Measurements from ENCODE around the gene COL4A1. TPM values are rescaled to one million over a fixed set of nuclear protein-coding genes. Genes with fewer than 3 reads are reported as not detected.
"Not testable (repeated sequence)": the region's sequence is repeated elsewhere in the genome, so short reads cannot be mapped to it uniquely, and the experiment has no call there.

Gene COL4A1
- total and polyA plus RNA-seq, 8 donors = 418 to 1,057 (median 547) TPM

- H3K9me3 ChIP-seq = no peaks in the 10 kb centered on the region
- H3K4me1 ChIP-seq = peaks cover 21 to 48% of the 10 kb centered on the region in 2 donors
- no peak for TF ChIP-seq CTCF (IDR thresholded peaks at IDR 0.05)
- intact Hi-C loops (cut with DNase I) = no loop called here
- no peaks in the 10 kb centered on the region for H3K36me3 ChIP-seq
- ATAC-seq = no peak
- H3K27ac ChIP-seq = peak overlapping the region in 1 of 2 donors; percentile 21
- no peak for DNase-seq
- H3K27me3 ChIP-seq = no peaks in the 10 kb centered on the region
- H3K4me3 ChIP-seq = no peak overlapping the region
These were observed 15.8 kb upstream of the COL4A1 start for GRCh38 chr13:110322828-110323171.

- intact Hi-C loops (cut with DNase I) = no loop called here
These were observed 15.3 kb upstream of the COL4A1 start for GRCh38 chr13:110322126-110322827.

GRCh38 chr13:110321573-110321972 is 14.6 kb upstream of the COL4A1 start:
- peak overlapping the region; percentile 19 to 21 for H3K27ac ChIP-seq
- H3K4me3 ChIP-seq; H3K9me3 ChIP-seq; H3K27me3 ChIP-seq; ATAC-seq; intact Hi-C loops (cut with DNase I); DNase-seq; H3K36me3 ChIP-seq: not testable (repeated sequence)
- peaks cover 21 to 48% of the 10 kb centered on the region in 2 donors for H3K4me1 ChIP-seq

More at GRCh38 chr13:110322126-110322827, 15.3 kb upstream of the COL4A1 start:
- TF ChIP-seq CTCF (IDR thresholded peaks at IDR 0.05) = no peak
- DNase-seq (no peak), ATAC-seq (no peak)
- Histone ChIP-seq H3K4me3 (no peak overlapping the region), H3K27ac (peak overlapping the region; percentile 19 to 21), H3K4me1 (peaks cover 21 to 48% of the 10 kb centered on the region in 2 donors), H3K36me3 (peaks cover 0 to under 1% of the 10 kb centered on the region in 2 donors), H3K27me3 (no peaks in the 10 kb centered on the region), H3K9me3 (no peaks in the 10 kb centered on the region)

GRCh38 chr13:110320645-110321044 is 13.7 kb upstream of the COL4A1 start:
- no peak for TF ChIP-seq CTCF (IDR thresholded peaks at IDR 0.05)
- DNase-seq (no peak), ATAC-seq (no peak)
- H3K27ac ChIP-seq = peak overlapping the region; percentile 35 to 60
- peaks cover 0 to 6% of the 10 kb centered on the region in 2 donors for H3K36me3 ChIP-seq
- no peaks in the 10 kb centered on the region for H3K27me3 ChIP-seq
- H3K4me3 ChIP-seq = no peak overlapping the region
- H3K9me3 ChIP-seq = no peaks in the 10 kb centered on the region
- intact Hi-C loops (cut with DNase I) = no loop called here
- H3K4me1 ChIP-seq = peaks cover 21 to 41% of the 10 kb centered on the region in 2 donors

- Histone ChIP-seq H3K36me3 (peaks cover 0 to 6% of the 10 kb centered on the region in 2 donors), H3K4me3 (no peak overlapping the region), H3K27ac (peak overlapping the region; percentile 60 to 67), H3K9me3 (no peaks in the 10 kb centered on the region), H3K4me1 (peaks cover 21 to 34% of the 10 kb centered on the region in 2 donors), H3K27me3 (no peaks in the 10 kb centered on the region)
- DNase-seq (no peak), ATAC-seq (peak; percentile 47)
- no peak for TF ChIP-seq CTCF (IDR thresholded peaks at IDR 0.05)
- intact Hi-C loops (cut with DNase I) = no loop called here
These were observed 13.0 kb upstream of the COL4A1 start for GRCh38 chr13:110319774-110320509.
